ENCODE measurements around the gene FGA. TPM values are rescaled to one million over a fixed set of nuclear protein-coding genes. Genes with fewer than 3 reads are reported as not detected.

The FGA gene
- total and polyA plus RNA-seq, 2 of the 8 experiments (the other 6 are each of a cell fraction or from before 2014, with no cell fraction given): not detected

DNA sequence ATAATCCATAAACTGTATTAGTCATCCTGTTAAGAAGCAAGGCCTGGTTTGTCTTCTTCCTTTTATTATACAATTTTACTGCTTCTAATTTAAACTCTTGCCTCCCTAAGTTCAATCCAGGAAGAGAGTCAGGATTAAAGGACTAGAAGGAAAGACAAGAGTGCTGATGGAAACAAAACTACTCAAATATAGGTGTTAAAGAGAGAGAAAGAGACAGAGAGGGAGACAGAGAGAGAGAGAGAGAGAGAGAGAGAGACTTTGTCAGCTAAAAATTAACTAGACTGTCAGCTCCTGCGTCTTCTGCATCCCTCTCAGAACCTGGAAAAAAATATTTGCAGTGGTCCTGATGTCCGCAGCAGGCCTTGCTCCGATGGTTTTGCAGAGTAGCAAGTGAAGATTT lies 35.4 kb upstream of the FGA start:
- Histone ChIP-seq H4K5ac (ENCODE audit: insufficient read length, low read depth, low read length) (no peak overlapping the region), H3K56ac (replicated peaks; ENCODE audit: insufficient read length, low read depth, low read length) (no peak overlapping the region), H3K4me2 (ENCODE audit: insufficient read depth in 1 of 2, low read depth in 2 of 2, low read length in 2 of 2) (peak overlapping the region; percentile 79 to 83; a peak in 3 of 4 replicates), H3K23ac (ENCODE audit: insufficient read length) (no peak overlapping the region), H3K36me3 (ENCODE audit: control insufficient read depth in 2 of 4, insufficient read depth in 4 of 4, low read length in 3 of 4) (no peaks in the 10 kb centered on the region), H2BK20ac (ENCODE audit: low read length) (no peak overlapping the region), H2BK12ac (ENCODE audit: low read depth, low read length) (no peak overlapping the region), H3K23me2 (ENCODE audit: low read depth, low read length) (peaks cover 8% of the 10 kb centered on the region; the same call in 1 of the 2 replicates), H3K9ac (replicated peaks in 1 of 4; ENCODE audit: extremely low read depth in 1 of 4, low read depth in 3 of 4, low read length in 3 of 4) (no peak overlapping the region), H3K27ac (ENCODE audit: low read depth, low read length) (no peak overlapping the region), H2BK120ac (replicated peaks; ENCODE audit: low read depth, low read length) (no peak overlapping the region), H3K4me1 (replicated peaks in 1 of 4; ENCODE audit: control insufficient read depth in 3 of 4, insufficient read depth in 4 of 4, low read length in 3 of 4) (peaks cover 0 to 4% (median 1%) of the 10 kb centered on the region in 4 experiments; a peak in 2 of 7 replicates), H2AK5ac (ENCODE audit: low read depth, low read length) (no peak overlapping the region), H4K20me1 (replicated peaks in 1 of 2; ENCODE audit: control insufficient read depth in 1 of 2, insufficient read depth in 2 of 2, low read length in 2 of 2) (no peaks in the 10 kb centered on the region), H3K9me3 (ENCODE audit: insufficient read depth in 2 of 2, low read depth in 1 of 2, low read length in 1 of 2) (no peaks in the 10 kb centered on the region), H3K27me3 (replicated peaks in 1 of 4; ENCODE audit: control insufficient read depth in 3 of 4, extremely low read depth in 1 of 4, insufficient read depth in 3 of 4, low read length in 3 of 4) (peaks cover 1 to 22% (median 11%) of the 10 kb centered on the region in 4 experiments), H3K79me2 (ENCODE audit: control insufficient read depth in 1 of 2, insufficient read depth in 2 of 2, low read length in 2 of 2) (no peaks in the 10 kb centered on the region), H2BK5ac (ENCODE audit: low read depth, low read length) (no peak overlapping the region), H2BK15ac (ENCODE audit: low read length) (no peak overlapping the region), H4K8ac (ENCODE audit: extremely low read depth, insufficient read depth, low read length) (no peak overlapping the region), H3K4ac (replicated peaks; ENCODE audit: insufficient read length, low read depth, low read length) (no peak overlapping the region), H3K18ac (ENCODE audit: extremely low read depth, low read length) (no peak overlapping the region), H3K79me1 (ENCODE audit: low read depth, low read length) (no peaks in the 10 kb centered on the region), H3K4me3 (ENCODE audit: extremely low read depth in 1 of 4, insufficient read depth in 2 of 4, low read depth in 3 of 4, low read length in 4 of 4) (peak overlapping the region in 1 of 4 experiments; percentile 69; a peak in 1 of 8 replicates), H4K91ac (replicated peaks; ENCODE audit: insufficient read length, low read length) (no peak overlapping the region), H3K14ac (ENCODE audit: insufficient read length) (no peak overlapping the region), H2AFZ (ENCODE audit: low read length) (peak overlapping the region; percentile 89; the same call in 1 of the 2 replicates)
- ChIA-PET POLR2A (ENCODE audit: partially characterized antibody) (interaction anchor here (1.2 to 3.0 kb wide), 2 partner anchors 77 to 115 kb away, joined by 3 to 13 read pairs; partner anchors contain the start of gene PLRG1), CTCF (ENCODE audit: partially characterized antibody) (interaction anchor here (0.8 to 10.6 kb wide), 21 partner anchors 8 to 432 kb away, joined by 3 to 283 read pairs (median 6); partner anchors contain the start of genes FGG, PLRG1 and RBM46)
- TF ChIP-seq SP2 (IDR thresholded peaks at IDR 0.05; ENCODE audit: low read length): no peak
- 96% methylated on average over 3 of the region's 3 CpGs; no CpG with 5 or more reads in 1 of the 2 experiments for WGBS, 2 experiments (ENCODE audit: extremely low coverage in 1 of 2, insufficient coverage in 1 of 2, insufficient read length in 1 of 2, insufficient replicate concordance in 2 of 2, low coverage in 1 of 2, low lambda C conversion rate in 2 of 2, missing lambda C conversion rate in 1 of 2)
- no peak for FAIRE-seq
- DNase-seq (ENCODE audit: low read depth in 1 of 2, low spot score in 2 of 2): no peak

All from H1 (cell line).